ENCODE measurements around the gene ZNF385C. TPM values are rescaled to one million over a fixed set of nuclear protein-coding genes. Genes with fewer than 3 reads are reported as not detected.

Gene ZNF385C
- total and polyA plus RNA-seq, 2 of the 13 experiments (the other 11 are each of a cell fraction or from before 2014, with no cell fraction given), result 2.3 to 6.1 TPM

DNA sequence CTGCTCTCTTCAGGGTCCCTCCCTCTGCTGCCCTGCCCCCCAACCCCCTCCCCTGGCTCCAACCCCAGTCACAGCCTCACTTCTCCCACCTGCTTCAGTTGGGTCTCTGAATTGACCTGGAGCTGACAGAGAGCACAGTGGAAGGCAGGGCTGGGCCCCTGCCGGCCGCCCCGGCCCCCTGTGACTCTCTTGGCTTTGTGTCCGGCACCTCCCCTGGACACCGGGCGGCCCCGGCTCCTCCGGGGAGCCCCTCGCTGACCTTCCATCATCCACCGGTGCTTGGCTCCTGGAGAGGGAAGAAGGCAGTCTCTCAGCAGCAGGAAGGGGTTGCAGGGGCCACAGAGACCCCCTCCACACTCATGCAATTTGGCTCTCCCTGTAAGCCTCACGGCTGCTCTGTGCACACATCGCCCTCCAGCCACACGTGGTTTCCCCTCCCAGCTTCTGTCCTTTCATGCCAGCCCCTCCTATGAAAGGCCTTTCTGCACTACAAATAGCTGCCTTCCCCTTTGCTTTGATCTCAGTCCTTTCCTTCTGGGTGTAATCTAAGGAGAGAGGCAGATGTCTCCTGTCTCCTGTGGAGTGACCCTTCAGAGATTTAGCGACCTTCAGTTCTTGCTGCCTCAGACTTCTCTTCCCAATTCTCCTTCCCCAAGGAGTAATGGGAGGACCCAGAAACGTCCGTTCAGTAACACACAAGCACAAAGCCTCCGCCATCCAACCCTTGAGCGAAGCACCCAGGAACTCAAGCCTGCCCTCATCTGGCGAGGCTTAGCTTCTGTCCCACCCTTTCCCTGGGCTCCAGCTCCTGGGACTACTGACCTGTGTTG, 70.1 kb downstream of the ZNF385C start (continued):
- TF ChIP-seq, protein P1, sequence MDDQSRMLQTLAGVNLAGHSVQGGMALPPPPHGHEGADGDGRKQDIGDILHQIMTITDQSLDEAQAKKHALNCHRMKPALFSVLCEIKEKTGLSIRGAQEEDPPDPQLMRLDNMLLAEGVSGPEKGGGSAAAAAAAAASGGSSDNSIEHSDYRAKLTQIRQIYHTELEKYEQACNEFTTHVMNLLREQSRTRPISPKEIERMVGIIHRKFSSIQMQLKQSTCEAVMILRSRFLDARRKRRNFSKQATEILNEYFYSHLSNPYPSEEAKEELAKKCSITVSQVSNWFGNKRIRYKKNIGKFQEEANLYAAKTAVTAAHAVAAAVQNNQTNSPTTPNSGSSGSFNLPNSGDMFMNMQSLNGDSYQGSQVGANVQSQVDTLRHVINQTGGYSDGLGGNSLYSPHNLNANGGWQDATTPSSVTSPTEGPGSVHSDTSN (CRISPR knock-in tag; IDR thresholded peaks at IDR 0.05; ENCODE audit: borderline replicate concordance), result no peak
- peak; percentile 7; the same call in 1 of the 2 replicates for TF ChIP-seq TCF7 (IDR thresholded peaks at IDR 0.05; ENCODE audit: low read depth)
- no peak for TF ChIP-seq PHF5A (CRISPR knock-in tag; IDR thresholded peaks at IDR 0.05; ENCODE audit: low read depth, unreplicated experiment)
- TF ChIP-seq ZNF441 (CRISPR knock-in tag; IDR thresholded peaks at IDR 0.05; ENCODE audit: borderline replicate concordance), result 0 out of 2 replicates have a peak, but pooled peaks have one; percentile 30
- TF ChIP-seq, protein P2, sequence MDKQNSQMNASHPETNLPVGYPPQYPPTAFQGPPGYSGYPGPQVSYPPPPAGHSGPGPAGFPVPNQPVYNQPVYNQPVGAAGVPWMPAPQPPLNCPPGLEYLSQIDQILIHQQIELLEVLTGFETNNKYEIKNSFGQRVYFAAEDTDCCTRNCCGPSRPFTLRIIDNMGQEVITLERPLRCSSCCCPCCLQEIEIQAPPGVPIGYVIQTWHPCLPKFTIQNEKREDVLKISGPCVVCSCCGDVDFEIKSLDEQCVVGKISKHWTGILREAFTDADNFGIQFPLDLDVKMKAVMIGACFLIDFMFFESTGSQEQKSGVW (CRISPR knock-in tag; IDR thresholded peaks at IDR 0.05; ENCODE audit: borderline replicate concordance), result no peak
- peak; percentile 31; the same call in 1 of the 2 replicates for TF ChIP-seq DMAP1 (CRISPR knock-in tag; IDR thresholded peaks at IDR 0.05)
- TF ChIP-seq SAFB2 (CRISPR knock-in tag; IDR thresholded peaks at IDR 0.05; ENCODE audit: borderline replicate concordance, low read depth), result no peak
- no peak for TF ChIP-seq GABPA (IDR thresholded peaks at IDR 0.05; ENCODE audit: low read depth, low read length)
- TF ChIP-seq GABPA (CRISPR knock-in tag; IDR thresholded peaks at IDR 0.05; ENCODE audit: low read depth), result no peak
- TF ChIP-seq BRCA1 (CRISPR knock-in tag; IDR thresholded peaks at IDR 0.05), result no peak
- TF ChIP-seq MEF2D (CRISPR knock-in tag; IDR thresholded peaks at IDR 0.05), result no peak
- no peak for TF ChIP-seq NR2F2 (IDR thresholded peaks at IDR 0.05; ENCODE audit: borderline replicate concordance, low read depth)
- TF ChIP-seq THAP11 (CRISPR knock-in tag; IDR thresholded peaks at IDR 0.05), result peak; percentile 67
- TF ChIP-seq EED (CRISPR knock-in tag; IDR thresholded peaks at IDR 0.05), result no peak
- TF ChIP-seq ETV6 (CRISPR knock-in tag; conservative IDR thresholded peaks at IDR 0.05), result no peak
- TF ChIP-seq, protein P3, sequence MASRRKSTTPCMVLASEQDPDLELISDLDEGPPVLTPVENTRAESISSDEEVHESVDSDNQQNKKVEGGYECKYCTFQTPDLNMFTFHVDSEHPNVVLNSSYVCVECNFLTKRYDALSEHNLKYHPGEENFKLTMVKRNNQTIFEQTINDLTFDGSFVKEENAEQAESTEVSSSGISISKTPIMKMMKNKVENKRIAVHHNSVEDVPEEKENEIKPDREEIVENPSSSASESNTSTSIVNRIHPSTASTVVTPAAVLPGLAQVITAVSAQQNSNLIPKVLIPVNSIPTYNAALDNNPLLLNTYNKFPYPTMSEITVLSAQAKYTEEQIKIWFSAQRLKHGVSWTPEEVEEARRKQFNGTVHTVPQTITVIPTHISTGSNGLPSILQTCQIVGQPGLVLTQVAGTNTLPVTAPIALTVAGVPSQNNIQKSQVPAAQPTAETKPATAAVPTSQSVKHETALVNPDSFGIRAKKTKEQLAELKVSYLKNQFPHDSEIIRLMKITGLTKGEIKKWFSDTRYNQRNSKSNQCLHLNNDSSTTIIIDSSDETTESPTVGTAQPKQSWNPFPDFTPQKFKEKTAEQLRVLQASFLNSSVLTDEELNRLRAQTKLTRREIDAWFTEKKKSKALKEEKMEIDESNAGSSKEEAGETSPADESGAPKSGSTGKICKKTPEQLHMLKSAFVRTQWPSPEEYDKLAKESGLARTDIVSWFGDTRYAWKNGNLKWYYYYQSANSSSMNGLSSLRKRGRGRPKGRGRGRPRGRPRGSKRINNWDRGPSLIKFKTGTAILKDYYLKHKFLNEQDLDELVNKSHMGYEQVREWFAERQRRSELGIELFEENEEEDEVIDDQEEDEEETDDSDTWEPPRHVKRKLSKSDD (CRISPR knock-in tag; IDR thresholded peaks at IDR 0.05; ENCODE audit: low read depth), result no peak
- TF ChIP-seq SPEN (CRISPR knock-in tag; IDR thresholded peaks at IDR 0.05; ENCODE audit: low read depth), result no peak
- no peak for TF ChIP-seq MLLT10 (CRISPR knock-in tag; IDR thresholded peaks at IDR 0.05)
- no peak for TF ChIP-seq CENPX (CRISPR knock-in tag; IDR thresholded peaks at IDR 0.05)
- no peak for TF ChIP-seq ZNF530 (CRISPR knock-in tag; IDR thresholded peaks at IDR 0.05; ENCODE audit: low read depth)
- TF ChIP-seq HOXA7 (CRISPR knock-in tag; IDR thresholded peaks at IDR 0.05), result no peak
- TF ChIP-seq STAG1 (CRISPR knock-in tag; IDR thresholded peaks at IDR 0.05), result peak; percentile 67
- TF ChIP-seq BCL3 (CRISPR knock-in tag; IDR thresholded peaks at IDR 0.05), result peak; percentile 41; the same call in 1 of the 2 replicates
- no peak for TF ChIP-seq ZNF10 (CRISPR knock-in tag; IDR thresholded peaks at IDR 0.05; ENCODE audit: borderline replicate concordance, low read depth)
